Activated CD8-positive, alpha-beta T cell treated with anti-CD3 and anti-CD28 coated beads, Interleukin-2, amount 10 ng/mL, durations not matched to agents 7 days and 5 days (primary cell): ENCODE measurements around the gene ACOT9. TPM values are rescaled to one million over a fixed set of nuclear protein-coding genes. Genes with fewer than 3 reads are reported as not detected.
"Not testable (repeated sequence)": the region's sequence is repeated elsewhere in the genome, so short reads cannot be mapped to it uniquely, and the experiment has no call there.

ENCODE experiments used
- ATAC-seq: fragments of 150-1000 bp; cut with Tn5 transposase; one replicate; pipeline ENCODE4 v1.10.0; 2021; ENCODE audit warnings: moderate library complexity
- CTCF ChIA-PET: fragments of 350-600 bp; sonication (Branson Sonifier 250); formaldehyde crosslinking; loops from one replicate; lab custom pipeline; 2021; ENCODE audit warnings: antibody characterized with exemption; lab: Charles Lee
- POLR2A ChIA-PET: fragments of 350-600 bp; sonication (Branson Sonifier 250); formaldehyde crosslinking; loops from one replicate; lab custom pipeline; 2021; ENCODE audit warnings: antibody characterized with exemption; lab: Charles Lee
- DNase-seq: peaks from one replicate; pipeline ENCODE4 v3.0.0-alpha.2; 2020
- H3K27ac Mint-ChIP-seq: one replicate; pipeline ENCODE4 v1.8.0; 2021; ENCODE audit warnings: mild to moderate bottlenecking, mixed read lengths
- H3K27me3 Mint-ChIP-seq: one replicate; pipeline ENCODE4 v1.8.0; 2021; ENCODE audit warnings: low read depth, mixed read lengths
- H3K36me3 Mint-ChIP-seq: one replicate; pipeline ENCODE4 v1.8.0; 2021; ENCODE audit warnings: low read depth, mixed read lengths
- H3K4me1 Mint-ChIP-seq: one replicate; pipeline ENCODE4 v1.8.0; 2021; ENCODE audit warnings: low read depth, mixed read lengths
- H3K4me3 Mint-ChIP-seq: one replicate; pipeline ENCODE4 v1.8.0; 2021; ENCODE audit warnings: mild to moderate bottlenecking, mixed read lengths
- H3K9me3 Mint-ChIP-seq: one replicate; pipeline ENCODE4 v1.8.0; 2022; ENCODE audit warnings: mixed read lengths; ENCODE audit not compliant: insufficient read depth
- total RNA-seq, 2 experiments: library from RNA; stranded (reverse); gene quantifications; one replicate each; pipeline ENCODE4 v1.2.3, GENCODE V29; 2021

ACOT9 gene
- total RNA-seq, 2 experiments from 2014 or later: 23.5 to 29.0 TPM

GRCh38 chrX:23765449-23765848, 22.4 kb upstream of the ACOT9 start:
- CTCF ChIA-PET: interaction anchor here (1.2 kb wide), 1 partner anchor 136 kb away, joined by 6 read pairs; no protein-coding TSS in a partner anchor
- Mint-ChIP-seq H3K4me1 (peaks cover 8% of the 10 kb centered on the region), H3K36me3 (no peaks in the 10 kb centered on the region), H3K4me3 (no peak overlapping the region), H3K27ac (no peak overlapping the region), H3K9me3 (no peaks in the 10 kb centered on the region), H3K27me3 (no peaks in the 10 kb centered on the region)
- DNase-seq (no peak), ATAC-seq (no peak)
- POLR2A ChIA-PET: interaction anchor here (2.6 kb wide), 1 partner anchor 18 kb away, joined by 19 read pairs; the partner anchor contains the start of gene SAT1

DNA sequence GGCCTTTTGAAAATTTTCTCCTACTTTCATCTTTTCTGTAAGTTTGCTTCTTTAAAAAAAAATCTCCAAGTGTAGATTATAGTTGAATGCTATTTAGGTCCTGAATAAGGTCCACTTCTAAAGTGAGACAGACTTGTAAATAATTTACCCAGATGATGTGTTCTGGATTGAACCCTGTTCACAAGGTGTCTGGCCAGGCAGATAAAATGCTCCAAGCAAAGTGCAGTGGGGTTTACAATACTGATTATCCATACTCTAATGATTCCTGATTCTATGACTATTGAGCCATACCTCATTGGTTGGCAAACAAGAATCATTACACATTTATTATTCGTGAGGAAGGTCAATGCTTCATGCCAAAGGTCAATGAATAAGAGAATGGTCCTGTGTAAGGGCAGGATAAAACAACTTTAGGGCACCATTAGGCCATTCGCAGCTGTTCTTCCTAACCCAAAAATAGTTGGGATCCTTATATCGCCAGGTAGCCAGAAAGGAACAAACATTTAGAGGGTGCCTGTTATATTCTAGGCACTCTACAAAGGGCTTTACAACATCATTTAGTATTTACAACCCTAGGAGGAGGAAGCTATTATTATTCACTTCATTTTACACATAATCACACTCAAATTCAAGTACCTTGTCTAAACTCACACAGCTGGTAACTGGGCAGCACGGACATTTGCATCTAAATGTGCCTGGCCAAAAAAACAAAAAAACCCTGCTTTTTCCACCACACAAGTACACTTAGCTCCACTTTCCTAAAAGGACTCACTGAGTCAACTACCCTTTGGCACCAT, 21.3 kb upstream of the ACOT9 start:
- no peak overlapping the region for H3K4me3 Mint-ChIP-seq
- POLR2A ChIA-PET: no interaction called here

GRCh38 chrX:23759821-23760220, 16.7 kb upstream of the ACOT9 start:
- POLR2A ChIA-PET: no interaction called here
- CTCF ChIA-PET: no interaction called here
- Mint-ChIP-seq H3K4me1 (peaks cover 7% of the 10 kb centered on the region), H3K27me3 (no peaks in the 10 kb centered on the region), H3K9me3 (no peaks in the 10 kb centered on the region), H3K4me3 (no peak overlapping the region), H3K36me3 (no peaks in the 10 kb centered on the region), H3K27ac (no peak overlapping the region)
- DNase-seq: no peak
- ATAC-seq: no peak

More for the DNA sequence above, 21.3 kb upstream of the ACOT9 start:
- Mint-ChIP-seq H3K27ac (no peak overlapping the region), H3K4me1 (peaks cover 3% of the 10 kb centered on the region), H3K9me3 (no peaks in the 10 kb centered on the region), H3K36me3 (no peaks in the 10 kb centered on the region), H3K27me3 (no peaks in the 10 kb centered on the region)
- CTCF ChIA-PET: no interaction called here
- DNase-seq: no peak
- no peak for ATAC-seq

DNA sequence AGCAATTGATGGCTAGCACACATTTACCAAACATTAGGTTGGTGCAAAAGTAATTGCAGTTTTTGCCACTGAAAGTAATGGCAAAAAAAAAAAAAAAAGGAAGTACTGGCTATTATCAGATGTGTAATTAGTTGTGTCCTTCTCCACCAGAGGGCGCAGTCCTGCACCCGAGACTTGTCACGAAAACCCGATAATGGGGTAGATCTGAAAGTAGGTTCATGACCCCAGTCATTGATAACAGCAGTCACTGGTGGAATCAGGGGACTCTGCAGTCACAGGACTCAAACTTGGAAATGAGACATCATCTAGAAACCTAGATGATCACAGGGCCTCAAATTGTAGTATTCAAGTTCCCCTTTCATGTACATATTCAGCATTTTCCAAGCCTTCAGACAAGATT, 13.1 kb upstream of the ACOT9 start:
- Mint-ChIP-seq H3K4me1 (peaks cover 7% of the 10 kb centered on the region), H3K36me3 (no peaks in the 10 kb centered on the region), H3K27ac (no peak overlapping the region), H3K4me3 (no peak overlapping the region), H3K27me3 (no peaks in the 10 kb centered on the region), H3K9me3 (no peaks in the 10 kb centered on the region)
- DNase-seq (peak; percentile 79), ATAC-seq (peak; percentile 85)
- CTCF ChIA-PET: no interaction called here
- POLR2A ChIA-PET: interaction anchor here (1.6 kb wide), 1 partner anchor 27 kb away, joined by 9 read pairs; the partner anchor contains the start of gene SAT1

DNA sequence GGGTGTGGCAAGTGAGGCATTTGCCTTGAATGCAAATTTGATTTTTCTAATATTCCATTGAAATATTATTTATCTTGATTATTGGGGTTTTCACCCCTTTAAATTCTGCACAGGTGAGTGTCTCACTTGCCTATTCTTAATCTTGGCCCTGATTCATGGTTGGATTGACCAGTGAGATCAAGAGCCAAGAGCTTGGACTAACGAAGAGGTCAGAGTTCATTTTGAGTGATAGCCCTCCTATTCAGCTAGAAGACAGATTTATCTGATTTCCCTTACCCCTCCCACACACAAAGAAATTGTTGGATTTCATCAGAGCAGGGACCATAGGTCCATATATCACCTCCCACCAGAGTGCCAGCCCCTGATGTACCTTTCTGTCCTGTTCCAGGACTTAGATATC, 11.6 kb upstream of the ACOT9 start:
- Mint-ChIP-seq H3K27me3 (no peaks in the 10 kb centered on the region), H3K4me3 (no peak overlapping the region), H3K4me1 (peaks cover 7% of the 10 kb centered on the region), H3K27ac (no peak overlapping the region), H3K9me3 (no peaks in the 10 kb centered on the region), H3K36me3 (no peaks in the 10 kb centered on the region)
- ATAC-seq (no peak), DNase-seq (no peak)
- POLR2A ChIA-PET: interaction anchor here (0.6 kb wide), 1 partner anchor 12 kb away, joined by 3 read pairs; no protein-coding TSS in a partner anchor
- CTCF ChIA-PET: interaction anchor here (1.7 kb wide), 1 partner anchor 147 kb away, joined by 6 read pairs; no protein-coding TSS in a partner anchor

- no peaks in the 10 kb centered on the region for H3K9me3 Mint-ChIP-seq
- peaks cover 7% of the 10 kb centered on the region for H3K4me1 Mint-ChIP-seq
- POLR2A ChIA-PET: interaction anchor here (0.6 to 0.8 kb wide), 2 partner anchors 30 to 206 kb away, joined by 3 to 5 read pairs; partner anchors contain the start of gene SAT1
- no peak for ATAC-seq
- no peak overlapping the region for H3K4me3 Mint-ChIP-seq
- no peak overlapping the region for H3K27ac Mint-ChIP-seq
- H3K27me3 Mint-ChIP-seq: no peaks in the 10 kb centered on the region
- CTCF ChIA-PET: interaction anchor here (1.2 to 5.7 kb wide), 2 partner anchors 30 to 149 kb away, joined by 4 to 27 read pairs; partner anchors contain the start of gene SAT1
- H3K36me3 Mint-ChIP-seq: no peaks in the 10 kb centered on the region
- no peak for DNase-seq
Measured at GRCh38 chrX:23752740-23753415, 9.8 kb upstream of the ACOT9 start.

DNA sequence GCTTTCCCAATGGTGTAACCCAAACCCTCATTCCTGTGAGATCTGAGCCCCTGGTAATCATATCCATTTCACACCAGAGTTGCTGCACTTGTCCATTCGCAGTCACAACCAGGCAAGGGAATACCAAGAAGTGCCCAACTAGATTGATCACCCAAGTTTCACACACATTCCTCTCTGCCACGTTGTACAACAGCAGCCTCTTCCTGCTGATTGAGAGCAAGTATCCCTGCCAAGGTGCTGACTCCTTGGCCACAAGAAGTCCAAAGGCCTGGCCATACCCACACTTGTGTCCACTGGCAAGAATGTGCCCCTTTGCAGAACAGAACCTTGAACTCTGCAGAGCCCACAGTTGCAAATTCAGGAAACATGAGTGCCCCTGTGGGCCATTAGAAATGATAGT, 6.5 kb upstream of the ACOT9 start:
- POLR2A ChIA-PET: interaction anchor here (1.4 kb wide), 1 partner anchor 33 kb away, joined by 4 read pairs; the partner anchor contains the start of gene SAT1
- Mint-ChIP-seq H3K27ac (no peak overlapping the region), H3K9me3 (no peaks in the 10 kb centered on the region), H3K4me1 (peaks cover 10% of the 10 kb centered on the region), H3K36me3 (no peaks in the 10 kb centered on the region), H3K4me3 (no peak overlapping the region), H3K27me3 (no peaks in the 10 kb centered on the region)
- DNase-seq (no peak), ATAC-seq (no peak)
- CTCF ChIA-PET: interaction anchor here (0.6 to 5.7 kb wide), 2 partner anchors 153 to 1263 kb away, joined by 3 to 27 read pairs; no protein-coding TSS in a partner anchor

DNA sequence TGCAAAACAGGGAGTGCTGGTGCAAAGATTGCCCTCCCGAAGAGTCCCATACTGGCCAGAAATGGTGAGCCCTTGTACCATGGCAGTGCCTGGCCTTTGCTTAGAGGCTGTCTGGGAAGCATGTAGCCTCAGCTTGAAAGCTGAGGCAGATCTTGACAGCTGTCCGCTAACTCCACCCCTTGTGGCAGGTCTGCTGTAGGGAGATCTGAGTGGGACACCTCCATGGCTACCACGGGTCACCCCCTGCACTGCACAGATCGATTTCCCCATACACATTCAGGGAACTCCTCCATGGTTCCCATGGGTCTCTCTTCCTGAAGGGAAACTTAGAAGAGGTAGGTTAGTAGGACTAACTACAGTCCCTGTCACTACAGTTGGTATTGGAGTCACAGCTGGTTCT, 6.1 kb upstream of the ACOT9 start:
- ATAC-seq (no peak), DNase-seq (no peak)
- no peaks in the 10 kb centered on the region for H3K27me3 Mint-ChIP-seq
- POLR2A ChIA-PET: interaction anchor here (1.4 kb wide), 1 partner anchor 34 kb away, joined by 4 read pairs; the partner anchor contains the start of gene SAT1
- H3K4me1 Mint-ChIP-seq: peaks cover 12% of the 10 kb centered on the region
- no peak overlapping the region for H3K27ac Mint-ChIP-seq
- no peaks in the 10 kb centered on the region for H3K36me3 Mint-ChIP-seq
- no peaks in the 10 kb centered on the region for H3K9me3 Mint-ChIP-seq
- no peak overlapping the region for H3K4me3 Mint-ChIP-seq
- CTCF ChIA-PET: interaction anchor here (5.7 kb wide), 1 partner anchor 153 kb away, joined by 27 read pairs; no protein-coding TSS in a partner anchor

DNA sequence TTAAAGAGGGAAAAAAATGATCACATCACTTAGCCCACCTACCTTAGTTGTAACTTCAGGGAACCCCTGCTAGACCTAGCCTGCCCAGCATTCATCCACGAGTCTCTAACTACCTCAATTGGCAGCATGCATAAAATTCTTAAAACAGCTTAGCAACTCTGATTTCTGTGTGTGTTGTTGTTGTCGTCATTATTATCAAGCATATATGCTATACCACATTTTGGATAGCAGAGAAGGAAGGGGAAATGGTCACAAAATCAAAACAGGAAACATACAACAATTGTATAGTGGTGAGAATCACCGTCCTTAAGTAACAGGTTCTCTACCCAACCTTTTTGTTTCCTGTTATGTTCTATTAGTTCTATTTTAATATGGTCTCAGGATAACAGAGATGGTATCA, 2.7 kb upstream of the ACOT9 start:
- H3K36me3 Mint-ChIP-seq: no peaks in the 10 kb centered on the region
- H3K4me1 Mint-ChIP-seq: peaks cover 27% of the 10 kb centered on the region
- no peak for ATAC-seq
- peak overlapping the region; percentile 85 for H3K27ac Mint-ChIP-seq
- H3K9me3 Mint-ChIP-seq: no peaks in the 10 kb centered on the region
- H3K4me3 Mint-ChIP-seq: peak overlapping the region; percentile 34
- ChIA-PET POLR2A (interaction anchor here (1.4 kb wide), 1 partner anchor 29 kb away, joined by 3 read pairs; no protein-coding TSS in a partner anchor), CTCF (no interaction called here)
- no peak for DNase-seq
- H3K27me3 Mint-ChIP-seq: no peaks in the 10 kb centered on the region

GRCh38 chrX:23743623-23743971, 521 bp upstream of the ACOT9 start:
- H3K4me1 Mint-ChIP-seq: peaks cover 32% of the 10 kb centered on the region
- peak overlapping the region; percentile 89 for H3K27ac Mint-ChIP-seq
- ChIA-PET CTCF (interaction anchor here (0.9 to 3.2 kb wide), 5 partner anchors 8 to 164 kb away, joined by 3 to 16 read pairs (median 9); partner anchors contain the start of genes APOO, CXorf58 and SAT1), POLR2A (interaction anchor here (0.9 to 1.7 kb wide), 3 partner anchors 40 to 280 kb away, joined by 3 to 12 read pairs (median 11); partner anchors contain the start of gene SAT1)
- H3K4me3 Mint-ChIP-seq: peak overlapping the region; percentile 76
- not testable (repeated sequence) for H3K27me3 Mint-ChIP-seq, DNase-seq, ATAC-seq, H3K9me3 Mint-ChIP-seq, H3K36me3 Mint-ChIP-seq

DNA sequence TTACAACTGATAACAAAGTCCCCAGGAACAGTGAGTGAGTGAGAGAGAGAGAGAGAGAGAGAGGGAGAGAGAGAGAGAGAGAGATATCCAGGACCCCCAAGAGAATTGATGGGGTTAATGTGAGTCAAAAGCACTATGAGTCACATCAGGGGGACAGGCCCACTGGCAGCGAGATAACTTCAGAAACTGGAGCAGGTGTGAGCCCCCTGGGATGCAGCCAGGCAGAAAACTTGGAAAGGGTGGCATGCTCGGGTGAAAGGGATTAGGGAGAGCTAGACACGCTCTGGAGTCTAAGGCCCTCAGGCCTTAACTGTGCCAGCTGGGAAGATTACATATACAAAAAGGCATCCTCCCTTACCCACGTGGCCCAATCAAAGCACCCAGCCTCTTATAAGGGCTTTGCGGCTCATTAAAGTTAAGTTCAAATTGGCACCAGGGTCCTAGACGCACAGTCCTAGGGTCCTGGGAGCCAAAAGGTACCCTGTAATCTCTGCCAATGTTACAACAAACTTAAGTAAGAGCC, 841 bp downstream of the ACOT9 start:
- peak overlapping the region; percentile 80 for H3K27ac Mint-ChIP-seq
- no peaks in the 10 kb centered on the region for H3K9me3 Mint-ChIP-seq
- ChIA-PET CTCF (interaction anchor here (2.3 to 3.2 kb wide), 3 partner anchors 8 to 160 kb away, joined by 9 to 16 read pairs (median 15); partner anchors contain the start of gene SAT1), POLR2A (interaction anchor here (0.6 to 1.7 kb wide), 4 partner anchors 24 to 42 kb away, joined by 3 to 12 read pairs (median 8); partner anchors contain the start of gene SAT1)
- no peaks in the 10 kb centered on the region for H3K36me3 Mint-ChIP-seq
- peak; percentile 7 for ATAC-seq
- peak overlapping the region; percentile 76 for H3K4me3 Mint-ChIP-seq
- no peaks in the 10 kb centered on the region for H3K27me3 Mint-ChIP-seq
- DNase-seq: peak; percentile 23
- H3K4me1 Mint-ChIP-seq: peaks cover 32% of the 10 kb centered on the region
